SU-DHL-6 (cell line): ENCODE data around the gene B4GAT1.
"Not testable (repeated sequence)": the region's sequence is repeated elsewhere in the genome, so short reads cannot be mapped to it uniquely, and the experiment has no call there.

ENCODE experiments used
- H2AFZ ChIP-seq: fragments of 200-600 bp; sonication (generic); 2 replicates; pipeline ENCODE4 v1.6.1; 2014; ENCODE audit warnings: low read depth, mild to moderate bottlenecking, moderate library complexity, mixed read lengths, antibody characterized with exemption, low read length; ENCODE audit not compliant: severe bottlenecking
- H3F3A ChIP-seq: fragments of 200-600 bp; shearing (Covaris generic); 2 replicates; pipeline ENCODE4 v1.6.0; 2016; ENCODE audit warnings: antibody characterized with exemption, mild to moderate bottlenecking; ENCODE audit not compliant: insufficient read depth
- H3K27ac ChIP-seq: fragments of 200-600 bp; sonication (generic); 2 replicates; pipeline ENCODE4 v1.5.1; 2016; ENCODE audit warnings: low read depth, mild to moderate bottlenecking, low read length, moderate library complexity, mixed read lengths
- H3K27me3 ChIP-seq: fragments of 200-600 bp; sonication (generic), shearing (Covaris generic); 2 replicates; pipeline ENCODE4 v1.6.0; 2014; ENCODE audit warnings: mild to moderate bottlenecking, low read length
- H3K36me3 ChIP-seq: fragments of 200-600 bp; sonication (generic); 2 replicates; pipeline ENCODE4 v1.6.1; 2014; ENCODE audit warnings: mild to moderate bottlenecking, low read length, mixed read lengths
- H3K4me2 ChIP-seq: fragments of 300-600, 200-600 bp; shearing (Covaris generic), sonication (generic); 2 replicates; pipeline ENCODE4 v1.6.0; 2014; ENCODE audit warnings: low read length, low read depth, mild to moderate bottlenecking; ENCODE audit not compliant: poor library complexity, severe bottlenecking
- H3K4me3 ChIP-seq: fragments of 200-600 bp; sonication (generic); 2 replicates; pipeline ENCODE4 v1.5.1; 2014; ENCODE audit warnings: antibody characterized with exemption, low read length, mild to moderate bottlenecking, mixed read lengths; ENCODE audit not compliant: insufficient read depth, poor library complexity, severe bottlenecking
- H3K79me2 ChIP-seq: fragments of 200-600 bp; sonication (generic); 2 replicates; pipeline ENCODE4 v1.6.1; 2014; ENCODE audit warnings: mild to moderate bottlenecking, low read length, moderate library complexity; ENCODE audit not compliant: insufficient read depth
- H3K9ac ChIP-seq: fragments of 200-600 bp; sonication (generic); 2 replicates; pipeline ENCODE4 v1.7.0; 2014; ENCODE audit warnings: mild to moderate bottlenecking, low read length
- H3K9me2 ChIP-seq: fragments of 200-600 bp; sonication (generic); replicated peaks from 2 replicates; pipeline ENCODE4 v1.6.1; 2014; ENCODE audit warnings: low read length; ENCODE audit not compliant: insufficient read depth
- H3K9me3 ChIP-seq: fragments of 200-600 bp; sonication (generic); 2 replicates; pipeline ENCODE4 v1.6.1; 2014; ENCODE audit warnings: low read length, mixed read lengths; ENCODE audit not compliant: insufficient read depth
- H4K20me1 ChIP-seq: fragments of 200-600 bp; sonication (generic); 2 replicates; pipeline ENCODE4 v1.6.1; 2014; ENCODE audit warnings: low read depth, mild to moderate bottlenecking, antibody characterized with exemption, low read length, moderate library complexity, mixed read lengths
- EZH2phosphoT487 ChIP-seq: fragments of 200-600 bp; sonication (generic), shearing (Covaris generic); conservative IDR thresholded peaks from 2 replicates; pipeline ENCODE4 v1.6.1; 2018; ENCODE audit warnings: mild to moderate bottlenecking, antibody characterized with exemption, low read length, moderate library complexity, mixed read lengths
- TF ChIP-seq, protein P1 (sequence below): fragments of 200-600 bp; sonication (generic); IDR thresholded peaks from one replicate; pipeline ENCODE4 v1.5.1; 2017; ENCODE audit warnings: antibody characterized with exemption, mild to moderate bottlenecking, low read length, moderate library complexity; ENCODE audit not compliant: insufficient read depth, poor library complexity, severe bottlenecking

Gene B4GAT1

DNA sequence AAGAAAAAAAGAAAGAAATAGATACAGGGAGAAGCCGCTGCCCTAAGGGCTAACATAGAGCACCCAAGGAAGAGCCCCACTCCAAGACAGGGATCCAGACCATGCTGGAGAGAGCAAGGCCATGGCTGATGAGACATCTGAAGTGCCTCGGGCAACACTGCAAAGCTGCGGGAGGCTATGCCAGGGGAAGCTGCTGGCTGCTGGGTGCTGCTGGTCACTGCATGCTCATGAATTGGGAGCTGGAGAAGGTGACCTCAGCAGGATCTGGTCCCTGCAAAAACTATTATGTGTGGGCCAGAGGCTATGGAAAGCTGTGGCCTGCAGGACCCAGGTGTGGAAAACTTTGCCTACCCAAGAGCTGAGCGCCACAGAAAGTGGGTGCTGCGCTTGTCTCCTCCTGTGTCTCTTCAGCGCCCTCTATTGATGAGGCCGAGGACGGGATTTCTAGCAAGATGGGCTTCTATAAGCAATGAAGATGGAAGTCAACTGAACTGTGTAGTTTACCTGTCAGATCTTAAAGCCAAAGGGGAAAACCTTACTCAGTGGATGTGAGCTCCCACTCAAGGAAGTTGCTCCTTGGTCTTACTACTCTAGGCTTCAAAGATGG lies 41.5 kb upstream of the B4GAT1 start:
- Histone ChIP-seq H2AFZ (no peak overlapping the region), H3K9ac (no peak overlapping the region)

DNA sequence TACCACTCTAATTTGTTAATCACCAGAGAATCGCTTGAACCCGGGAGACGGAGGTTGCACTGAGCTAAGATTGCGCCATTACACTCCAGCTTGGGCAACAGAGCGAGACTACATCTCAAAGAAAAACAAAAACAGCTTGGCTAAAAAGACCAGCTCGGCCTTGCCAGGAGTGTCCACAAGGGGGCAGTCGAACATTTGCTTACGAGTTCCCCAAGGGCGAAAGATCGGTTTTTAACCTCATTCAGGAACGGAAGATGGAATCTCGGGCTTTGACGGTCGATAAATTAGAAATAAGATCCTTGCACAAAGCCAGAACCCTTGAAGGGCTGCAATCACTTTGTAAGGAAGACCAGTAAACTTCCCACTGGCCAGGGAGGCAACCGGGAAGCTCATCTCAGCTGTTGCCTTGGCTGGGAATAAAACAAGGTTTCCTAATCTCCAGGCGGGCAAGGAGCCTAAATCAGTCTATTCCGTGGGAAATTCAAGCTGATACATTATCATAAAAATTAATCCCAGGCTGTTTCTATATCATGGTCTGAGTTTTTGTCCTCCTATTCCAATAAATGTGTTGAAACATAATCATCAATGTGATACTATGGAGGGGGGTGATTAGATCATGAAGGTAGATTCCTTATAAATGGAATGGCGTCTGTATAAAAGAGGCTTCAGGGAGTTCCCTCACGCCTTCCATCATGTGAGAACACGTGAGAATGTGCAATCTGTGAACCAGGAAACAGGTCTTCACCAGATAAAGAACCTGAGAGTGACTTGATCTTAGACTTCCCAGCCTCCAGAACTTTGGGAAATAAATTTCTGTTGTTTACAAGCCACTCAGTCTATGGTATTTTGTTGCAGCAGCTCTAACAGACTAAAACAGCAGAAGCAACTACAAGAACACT lies 39.0 kb upstream of the B4GAT1 start:
- no peak overlapping the region for H3K4me3 ChIP-seq

More for the DNA sequence above, 41.5 kb upstream of the B4GAT1 start:
- Histone ChIP-seq H3K9me2 (no peaks in the 10 kb centered on the region), H3K79me2 (no peaks in the 10 kb centered on the region), H4K20me1 (no peaks in the 10 kb centered on the region), H3K4me3 (no peak overlapping the region), H3K27ac (no peak overlapping the region), H3F3A (no peaks in the 10 kb centered on the region), H3K27me3 (no peaks in the 10 kb centered on the region), H3K4me2 (no peak overlapping the region), H3K36me3 (no peaks in the 10 kb centered on the region), H3K9me3 (no peaks in the 10 kb centered on the region)
- TF ChIP-seq, protein P1, sequence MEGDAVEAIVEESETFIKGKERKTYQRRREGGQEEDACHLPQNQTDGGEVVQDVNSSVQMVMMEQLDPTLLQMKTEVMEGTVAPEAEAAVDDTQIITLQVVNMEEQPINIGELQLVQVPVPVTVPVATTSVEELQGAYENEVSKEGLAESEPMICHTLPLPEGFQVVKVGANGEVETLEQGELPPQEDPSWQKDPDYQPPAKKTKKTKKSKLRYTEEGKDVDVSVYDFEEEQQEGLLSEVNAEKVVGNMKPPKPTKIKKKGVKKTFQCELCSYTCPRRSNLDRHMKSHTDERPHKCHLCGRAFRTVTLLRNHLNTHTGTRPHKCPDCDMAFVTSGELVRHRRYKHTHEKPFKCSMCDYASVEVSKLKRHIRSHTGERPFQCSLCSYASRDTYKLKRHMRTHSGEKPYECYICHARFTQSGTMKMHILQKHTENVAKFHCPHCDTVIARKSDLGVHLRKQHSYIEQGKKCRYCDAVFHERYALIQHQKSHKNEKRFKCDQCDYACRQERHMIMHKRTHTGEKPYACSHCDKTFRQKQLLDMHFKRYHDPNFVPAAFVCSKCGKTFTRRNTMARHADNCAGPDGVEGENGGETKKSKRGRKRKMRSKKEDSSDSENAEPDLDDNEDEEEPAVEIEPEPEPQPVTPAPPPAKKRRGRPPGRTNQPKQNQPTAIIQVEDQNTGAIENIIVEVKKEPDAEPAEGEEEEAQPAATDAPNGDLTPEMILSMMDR: peak; percentile 84
- no peak for TF ChIP-seq EZH2phosphoT487

DNA sequence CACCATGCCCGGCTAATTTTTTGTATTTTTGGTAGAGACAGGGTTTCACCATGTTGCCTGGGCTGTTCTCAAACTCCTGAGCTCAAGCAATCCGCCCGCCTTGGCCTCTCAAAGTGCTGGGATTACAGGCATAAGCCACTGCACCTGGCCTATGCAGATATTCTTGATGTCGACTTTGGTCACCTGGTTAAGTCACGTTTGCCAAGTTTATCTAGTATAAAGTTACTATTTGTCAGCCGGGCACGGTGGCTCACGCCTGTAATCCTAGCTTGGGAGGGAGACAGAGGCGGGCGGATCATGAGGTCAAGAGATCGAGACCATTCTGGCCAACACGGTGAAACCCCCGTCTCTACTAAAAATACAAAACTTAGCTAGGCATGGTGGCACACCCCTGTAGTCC lies 36.9 kb upstream of the B4GAT1 start:
- not testable (repeated sequence) for H3K27ac ChIP-seq

More for the DNA sequence above, 39.0 kb upstream of the B4GAT1 start:
- TF ChIP-seq EZH2phosphoT487: no peak
- TF ChIP-seq, protein P1: peak; percentile 97
- no peaks in the 10 kb centered on the region for H3K27me3 ChIP-seq
- H3K4me2 ChIP-seq: peak overlapping the region; percentile 41
- H3K9me3 ChIP-seq: no peaks in the 10 kb centered on the region
- H3K9me2 ChIP-seq: no peaks in the 10 kb centered on the region
- no peaks in the 10 kb centered on the region for H3K79me2 ChIP-seq
- no peak overlapping the region for H3K27ac ChIP-seq
- H3F3A ChIP-seq: no peaks in the 10 kb centered on the region
- no peaks in the 10 kb centered on the region for H4K20me1 ChIP-seq
- no peak overlapping the region for H3K9ac ChIP-seq
- H3K36me3 ChIP-seq: no peaks in the 10 kb centered on the region
- no peak overlapping the region for H2AFZ ChIP-seq

DNA sequence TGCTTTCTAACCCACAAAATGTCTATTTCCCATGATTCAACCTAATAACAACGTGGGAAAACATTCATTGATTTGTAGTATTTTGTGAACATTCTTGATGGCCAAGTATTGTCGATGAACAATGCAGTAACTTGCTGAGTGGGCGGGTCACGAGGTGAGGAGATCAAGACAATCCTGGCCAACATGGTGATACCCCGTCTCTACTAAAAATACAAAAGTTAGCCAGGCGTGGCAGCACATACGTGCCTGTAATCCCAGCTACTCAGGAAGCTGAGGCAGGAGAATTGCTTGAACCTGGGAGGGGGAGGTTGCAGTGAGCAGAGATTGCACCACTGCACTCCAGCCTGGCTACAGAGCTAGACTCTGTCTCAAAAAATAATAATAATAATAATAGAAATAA lies 32.8 kb upstream of the B4GAT1 start:
- H3K9me3 ChIP-seq, H3K9me2 ChIP-seq, H2AFZ ChIP-seq, H3K27ac ChIP-seq, H4K20me1 ChIP-seq, H3K4me2 ChIP-seq, H3K27me3 ChIP-seq, H3K36me3 ChIP-seq, H3K79me2 ChIP-seq, H3F3A ChIP-seq, H3K4me3 ChIP-seq, H3K9ac ChIP-seq: not testable (repeated sequence)

More for the DNA sequence above, 36.9 kb upstream of the B4GAT1 start:
- not testable (repeated sequence) for H3K4me3 ChIP-seq, H3K9ac ChIP-seq, H4K20me1 ChIP-seq, H3K9me2 ChIP-seq, H3K79me2 ChIP-seq, H3K27me3 ChIP-seq, H2AFZ ChIP-seq, H3F3A ChIP-seq, H3K4me2 ChIP-seq, H3K36me3 ChIP-seq, H3K9me3 ChIP-seq

DNA sequence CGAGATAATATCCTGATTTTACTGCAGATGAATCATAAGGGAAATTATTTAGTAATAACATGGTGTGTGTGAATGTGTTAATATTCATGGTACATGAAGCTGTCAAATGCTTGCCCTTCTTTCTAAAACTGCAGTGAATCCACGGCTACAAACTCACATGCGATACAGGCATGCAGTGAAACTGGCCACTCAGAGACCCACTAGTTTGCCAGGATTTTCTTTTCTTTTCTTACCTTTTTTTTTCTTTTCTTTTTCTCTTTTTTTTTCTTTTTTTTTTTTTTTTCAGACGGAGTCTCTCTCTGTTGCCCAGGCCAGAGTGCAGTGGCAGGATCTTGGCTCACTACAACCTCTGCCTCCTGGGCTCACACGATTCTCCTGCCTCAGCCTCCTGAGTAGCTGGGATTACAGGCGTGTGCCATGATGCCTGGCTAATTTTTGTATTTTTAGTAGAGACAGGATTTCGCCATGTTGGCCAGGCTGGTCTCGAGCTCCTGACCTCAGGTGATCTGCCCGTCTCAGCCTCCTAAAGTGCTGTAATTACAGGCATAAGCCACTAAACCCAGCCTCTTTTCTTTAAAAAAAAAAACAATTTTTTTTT lies 26.4 kb upstream of the B4GAT1 start:
- not testable (repeated sequence) for H2AFZ ChIP-seq, H3K9me3 ChIP-seq, H4K20me1 ChIP-seq, H3K79me2 ChIP-seq, H3K9me2 ChIP-seq, H3K9ac ChIP-seq, H3K27ac ChIP-seq, H3K4me2 ChIP-seq, H3K36me3 ChIP-seq, H3K27me3 ChIP-seq, H3K4me3 ChIP-seq
- H3F3A ChIP-seq: peaks cover 13% of the 10 kb centered on the region
